HEK293T (cell line): ENCODE data around the gene C14orf119.

Experiments
- CTCF ChIA-PET: fragments of 350-600 bp; formaldehyde crosslinking; extraction: SDS; loops from one replicate; lab custom pipeline; 2021; ENCODE audit warnings: antibody characterized with exemption, inconsistent platforms; lab: Yijun Ruan, JAX
- POLR2A ChIA-PET: fragments of 350-600 bp; formaldehyde crosslinking; extraction: SDS; loops from one replicate; lab custom pipeline; 2020; ENCODE audit warnings: antibody characterized with exemption, inconsistent platforms; lab: Yijun Ruan, JAX
- DNase-seq: peaks from one replicate; pipeline ENCODE4 v3.0.0; 2012; ENCODE audit warnings: mixed read lengths; ENCODE audit errors: extremely low spot score
- ARNT ChIP-seq: fragments of 450-650 bp; IDR thresholded peaks from 2 replicates; pipeline ENCODE4 v1.6.1; 2017; ENCODE audit warnings: mild to moderate bottlenecking
- BHLHE40 ChIP-seq: fragments of 450-650 bp; IDR thresholded peaks from 2 replicates; pipeline ENCODE4 v1.6.1; 2016; ENCODE audit warnings: mild to moderate bottlenecking, moderate library complexity, borderline replicate concordance
- CTBP1 ChIP-seq: fragments of 450-650 bp; IDR thresholded peaks from 2 replicates; pipeline ENCODE4 v1.6.1; 2016; ENCODE audit warnings: borderline replicate concordance
- ELF4 ChIP-seq: fragments of 450-650 bp; IDR thresholded peaks from 2 replicates; pipeline ENCODE4 v1.6.1; 2017; ENCODE audit warnings: antibody characterized with exemption
- FOXA1 ChIP-seq: fragments of 450-650 bp; IDR thresholded peaks from 2 replicates; pipeline ENCODE4 v1.6.1; 2016; ENCODE audit warnings: mild to moderate bottlenecking
- FOXK2 ChIP-seq: fragments of 450-650 bp; IDR thresholded peaks from 2 replicates; pipeline ENCODE4 v1.6.1; 2016; ENCODE audit warnings: mild to moderate bottlenecking
- FOXM1 ChIP-seq: fragments of 450-650 bp; IDR thresholded peaks from 2 replicates; pipeline ENCODE4 v1.6.1; 2017; ENCODE audit warnings: mild to moderate bottlenecking, borderline replicate concordance
- HDGF ChIP-seq: fragments of 450-650 bp; IDR thresholded peaks from 2 replicates; pipeline ENCODE4 v1.6.1; 2017; ENCODE audit warnings: antibody characterized with exemption, borderline replicate concordance
- L3MBTL2 ChIP-seq: fragments of 450-650 bp; conservative IDR thresholded peaks from 2 replicates; pipeline ENCODE4 v1.6.1; 2016; ENCODE audit warnings: mild to moderate bottlenecking
- LEF1 ChIP-seq: fragments of 450-650 bp; IDR thresholded peaks from 2 replicates; pipeline ENCODE4 v1.6.1; 2017; ENCODE audit warnings: mild to moderate bottlenecking, borderline replicate concordance
- NFRKB ChIP-seq: fragments of 450-650 bp; IDR thresholded peaks from 2 replicates; pipeline ENCODE4 v1.6.1; 2016; ENCODE audit warnings: mild to moderate bottlenecking, moderate library complexity
- PKNOX1 ChIP-seq: fragments of 450-650 bp; IDR thresholded peaks from 2 replicates; pipeline ENCODE4 v1.6.1; 2016
- SP1 ChIP-seq: fragments of 450-650 bp; IDR thresholded peaks from 2 replicates; pipeline ENCODE4 v1.6.1; 2017
- SUZ12 ChIP-seq: fragments of 450-650 bp; IDR thresholded peaks from 2 replicates; pipeline ENCODE4 v1.6.1; 2016; ENCODE audit warnings: mild to moderate bottlenecking
- TARDBP ChIP-seq: fragments of 450-650 bp; IDR thresholded peaks from 2 replicates; pipeline ENCODE4 v1.6.1; 2016
- ZNF384 ChIP-seq: fragments of 450-650 bp; IDR thresholded peaks from 2 replicates; pipeline ENCODE4 v1.6.1; 2016

The C14orf119 gene

GRCh38 chr14:23060536-23061260, 34.6 kb upstream of the C14orf119 start:
- DNase-seq = no peak
- CTCF ChIA-PET = interaction anchor here (1.3 to 3.3 kb wide), 2 partner anchors 8 to 74 kb away, joined by 6 to 35 read pairs; no protein-coding TSS in a partner anchor
- POLR2A ChIA-PET = interaction anchor here (1.2 to 6.4 kb wide), 4 partner anchors 34 to 104 kb away, joined by 3 to 51 read pairs (median 4); partner anchors contain the start of genes ACIN1, C14orf119 and HAUS4
- TF ChIP-seq ELF4 = no peak
- no peak for TF ChIP-seq FOXK2
- TF ChIP-seq FOXM1 = no peak
- no peak for TF ChIP-seq ZNF384
- TF ChIP-seq NFRKB = no peak

- no peak for TF ChIP-seq BHLHE40
- no peak for TF ChIP-seq FOXK2
- no peak for TF ChIP-seq SP1
- no peak for TF ChIP-seq ZNF384
- TF ChIP-seq FOXA1 = no peak
- no peak for TF ChIP-seq LEF1
- no peak for TF ChIP-seq PKNOX1
- TF ChIP-seq FOXM1 = no peak
- no peak for TF ChIP-seq ARNT
- no peak for TF ChIP-seq CTBP1
- no peak for TF ChIP-seq L3MBTL2
- TF ChIP-seq NFRKB = no peak
- no peak for TF ChIP-seq ELF4
- TF ChIP-seq HDGF = no peak
- no peak for TF ChIP-seq TARDBP
- TF ChIP-seq SUZ12 = no peak
- DNase-seq = no peak
- CTCF ChIA-PET = interaction anchor here (0.6 to 2.2 kb wide), 4 partner anchors 8 to 95 kb away, joined by 3 to 14 read pairs (median 4); no protein-coding TSS in a partner anchor
- POLR2A ChIA-PET = interaction anchor here (0.6 to 6.4 kb wide), 7 partner anchors 10 to 85 kb away, joined by 3 to 51 read pairs (median 5); partner anchors contain the start of genes ACIN1, AJUBA and C14orf119
Measured at GRCh38 chr14:23062002-23062401, 33.3 kb upstream of the C14orf119 start.

- no peak for DNase-seq
- CTCF ChIA-PET = interaction anchor here (1.4 to 2.2 kb wide), 2 partner anchors 69 to 77 kb away, joined by 5 to 14 read pairs; no protein-coding TSS in a partner anchor
- POLR2A ChIA-PET = interaction anchor here (2.2 to 6.4 kb wide), 2 partner anchors 8 to 31 kb away, joined by 10 to 51 read pairs; partner anchors contain the start of genes ACIN1 and C14orf119
- TF ChIP-seq ELF4 (no peak), PKNOX1 (no peak), ZNF384 (no peak)
Measured at GRCh38 chr14:23063601-23064000, 31.7 kb upstream of the C14orf119 start.

GRCh38 chr14:23066368-23066767, 28.9 kb upstream of the C14orf119 start:
- no peak for DNase-seq
- CTCF ChIA-PET = interaction anchor here (1.0 kb wide), 2 partner anchors 9 to 28 kb away, joined by 3 read pairs; partner anchors contain the start of gene ACIN1
- POLR2A ChIA-PET = interaction anchor here (0.6 to 2.0 kb wide), 3 partner anchors 29 to 110 kb away, joined by 3 to 5 read pairs (median 4); partner anchors contain the start of genes ACIN1, C14orf119 and HAUS4
- TF ChIP-seq HDGF (no peak), SUZ12 (no peak), ARNT (no peak), FOXA1 (no peak), SP1 (no peak)

GRCh38 chr14:23066855-23067744, 28.2 kb upstream of the C14orf119 start:
- no peak for DNase-seq
- TF ChIP-seq NFRKB = no peak
- no peak for TF ChIP-seq BHLHE40
- TF ChIP-seq LEF1 = no peak
- no peak for TF ChIP-seq TARDBP
- TF ChIP-seq FOXM1 = no peak
- TF ChIP-seq CTBP1 = no peak
- TF ChIP-seq SP1 = no peak
- TF ChIP-seq FOXK2 = no peak
- no peak for TF ChIP-seq PKNOX1
- ChIA-PET CTCF (interaction anchor here (1.0 to 2.4 kb wide), 4 partner anchors 8 to 81 kb away, joined by 3 to 35 read pairs (median 13); partner anchors contain the start of gene ACIN1), POLR2A (interaction anchor here (1.6 to 2.0 kb wide), 4 partner anchors 28 to 110 kb away, joined by 4 to 43 read pairs (median 5); partner anchors contain the start of genes ACIN1, C14orf119 and HAUS4)
